Measurements from ENCODE around the gene ULBP3.
"Not testable (repeated sequence)": the region's sequence is repeated elsewhere in the genome, so short reads cannot be mapped to it uniquely, and the experiment has no call there.

Gene ULBP3

GRCh38 chr6:150013785-150014622 is 54.9 kb downstream of the ULBP3 start:
- DNase-seq = not testable (repeated sequence)

- not testable (repeated sequence) for DNase-seq
These were observed 55.8 kb downstream of the ULBP3 start for GRCh38 chr6:150012846-150013784.

Measured in activated effector memory CD4-positive, alpha-beta T cell treated with Interleukin-2 at 50 U/mL for 16 hours (primary cell).